Smooth muscle cell (in vitro differentiated cells): ENCODE data around the gene CHKB. TPM values are rescaled to one million over a fixed set of nuclear protein-coding genes. Genes with fewer than 3 reads are reported as not detected.
"Not testable (repeated sequence)": the region's sequence is repeated elsewhere in the genome, so short reads cannot be mapped to it uniquely, and the experiment has no call there.

Source experiments
- DNase-seq: peaks from one replicate; lab custom pipeline; 2025; ENCODE audit not compliant: unreplicated experiment; lab: John Stamatoyannopoulos, UW
- H2AFZ ChIP-seq: fragments of 200-600 bp; sonication (generic); 2 replicates; pipeline ENCODE4 v1.6.0; 2016; ENCODE audit warnings: antibody characterized with exemption, low read depth, mild to moderate bottlenecking
- H3F3A ChIP-seq: fragments of 200-600 bp; sonication (generic); 2 replicates; pipeline ENCODE4 v1.6.0; 2017; ENCODE audit warnings: antibody characterized with exemption, low read depth
- H3K27ac ChIP-seq: fragments of 200-600 bp; sonication (generic); 2 replicates; pipeline ENCODE4 v1.5.1; 2016; ENCODE audit warnings: low read depth, mild to moderate bottlenecking
- H3K27me3 ChIP-seq: fragments of 200-600 bp; sonication (generic); 2 replicates; pipeline ENCODE4 v1.6.1; 2016; ENCODE audit warnings: low read depth, mild to moderate bottlenecking
- H3K36me3 ChIP-seq: fragments of 200-600 bp; sonication (generic); 2 replicates; pipeline ENCODE4 v1.5.1; 2016; ENCODE audit warnings: low read depth
- H3K4me1 ChIP-seq: fragments of 200-600 bp; sonication (generic); 2 replicates; pipeline ENCODE4 v1.5.1; 2016; ENCODE audit warnings: low read depth
- H3K4me2 ChIP-seq: fragments of 200-600 bp; sonication (generic); 2 replicates; pipeline ENCODE4 v1.6.0; 2016; ENCODE audit warnings: mild to moderate bottlenecking
- H3K4me3 ChIP-seq: fragments of 200-600 bp; sonication (generic); 2 replicates; pipeline ENCODE4 v1.5.1; 2016; ENCODE audit warnings: mild to moderate bottlenecking
- H3K79me2 ChIP-seq: fragments of 200-600 bp; sonication (generic); 2 replicates; pipeline ENCODE4 v1.6.0; 2016; ENCODE audit warnings: low read depth, mild to moderate bottlenecking
- H3K9ac ChIP-seq: fragments of 200-600 bp; sonication (generic); 2 replicates; pipeline ENCODE4 v1.6.0; 2016; ENCODE audit warnings: low read depth
- H3K9me3 ChIP-seq: fragments of 200-600 bp; sonication (generic); replicated peaks from 2 replicates; pipeline ENCODE4 v1.5.1; 2016; ENCODE audit warnings: low read depth
- H4K20me1 ChIP-seq: fragments of 200-600 bp; sonication (generic); 2 replicates; pipeline ENCODE4 v1.6.0; 2016; ENCODE audit warnings: low read depth
- CTCF ChIP-seq: fragments of 200-600 bp; sonication (generic); IDR thresholded peaks from 2 replicates; pipeline ENCODE4 v1.5.1; 2017; ENCODE audit warnings: borderline replicate concordance, mild to moderate bottlenecking, antibody characterized with exemption; ENCODE audit not compliant: insufficient read depth, poor library complexity, severe bottlenecking
- WGBS: methylation state at CpG from one replicate; pipeline ENCODE4 v1.1.7; 2016; ENCODE audit warnings: low lambda C conversion rate; 5-methylcytosine and 5-hydroxymethylcytosine counted together
- polyA plus RNA-seq: library from polyadenylated mRNA; unstranded; fragments of >200 nt; fragmentation: Nextera tagmentation; extraction: Ambion mirVana; gene quantifications from 2 replicates; pipeline ENCODE4 v1.2.1, GENCODE V29; 2016
- total RNA-seq: library from RNA; depleted of rRNA; stranded (reverse); fragments of >200 nt; gene quantifications from 2 replicates; pipeline ENCODE4 v1.2.3, GENCODE V29; 2014

CHKB gene
- total and polyA plus RNA-seq, 2 experiments from 2014 or later: 35.2 to 62.8 TPM

GRCh38 chr22:50610041-50610451 is 27.4 kb upstream of the CHKB start:
- H3K9ac ChIP-seq: no peak overlapping the region
- H3K27me3 ChIP-seq: peaks cover 24% of the 10 kb centered on the region
- DNase-seq: no peak
- H3K4me1 ChIP-seq: no peaks in the 10 kb centered on the region
- H3K4me3 ChIP-seq: no peak overlapping the region
- no peaks in the 10 kb centered on the region for H3F3A ChIP-seq
- H3K36me3 ChIP-seq: no peaks in the 10 kb centered on the region
- no peak overlapping the region for H2AFZ ChIP-seq
- no peak overlapping the region for H3K4me2 ChIP-seq
- no peaks in the 10 kb centered on the region for H3K9me3 ChIP-seq
- H3K79me2 ChIP-seq: no peaks in the 10 kb centered on the region
- 89% methylated on average over 11 of the region's 11 CpGs for WGBS
- no peak for TF ChIP-seq CTCF
- no peak overlapping the region for H3K27ac ChIP-seq
- no peaks in the 10 kb centered on the region for H4K20me1 ChIP-seq

DNA sequence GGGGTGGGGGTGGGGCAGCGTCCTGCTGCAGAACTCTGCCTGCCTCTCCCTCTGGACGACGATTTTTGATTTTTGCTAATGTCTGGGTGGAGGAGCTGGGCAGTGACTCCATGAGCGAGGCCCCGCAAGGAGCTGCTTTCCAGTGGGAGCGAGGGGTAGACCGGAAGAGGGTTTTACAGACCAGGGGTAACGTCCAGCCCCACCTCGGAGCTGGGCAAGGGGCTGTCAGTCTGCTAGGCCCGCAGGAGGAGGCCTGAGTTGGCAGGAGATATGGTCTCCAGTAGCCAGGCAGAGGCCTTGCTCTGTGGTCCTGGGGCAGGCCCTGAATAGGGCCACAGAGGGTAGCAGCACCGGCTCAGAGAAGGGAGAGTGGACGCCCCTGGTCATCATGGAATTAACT is 26.9 kb upstream of the CHKB start:
- Histone ChIP-seq H3F3A (no peaks in the 10 kb centered on the region), H3K36me3 (no peaks in the 10 kb centered on the region), H3K9me3 (no peaks in the 10 kb centered on the region), H3K27ac (no peak overlapping the region), H3K4me3 (no peak overlapping the region), H3K4me2 (no peak overlapping the region), H3K27me3 (peaks cover 28% of the 10 kb centered on the region), H2AFZ (no peak overlapping the region), H3K79me2 (no peaks in the 10 kb centered on the region), H3K4me1 (no peaks in the 10 kb centered on the region), H4K20me1 (no peaks in the 10 kb centered on the region), H3K9ac (no peak overlapping the region)
- TF ChIP-seq CTCF: no peak
- WGBS: 84% methylated on average over 11 of the region's 12 CpGs
- DNase-seq: no peak

DNA sequence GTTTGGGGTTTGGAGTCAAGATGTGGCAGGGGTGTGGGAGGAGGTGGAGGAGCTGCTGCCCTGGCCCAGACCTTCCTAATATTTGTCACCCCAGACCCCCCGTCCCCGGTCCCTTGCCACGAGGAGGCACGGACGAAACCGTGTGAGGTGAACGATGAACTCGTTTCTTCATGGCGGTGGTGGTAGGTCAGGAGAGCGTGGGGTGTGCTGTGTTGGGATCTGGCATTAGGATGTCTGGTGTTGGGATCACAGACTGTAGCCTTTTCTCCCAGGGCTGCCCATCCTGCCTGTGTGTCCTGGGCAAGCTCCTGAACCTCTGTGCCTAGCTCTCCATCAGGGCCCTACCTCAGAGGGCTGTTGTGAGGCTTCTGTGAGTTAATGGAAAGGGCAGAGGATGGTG is 26.3 kb upstream of the CHKB start:
- H3K27me3 ChIP-seq: peaks cover 31% of the 10 kb centered on the region

GRCh38 chr22:50608058-50608840 is 25.6 kb upstream of the CHKB start:
- H3K27ac ChIP-seq, H2AFZ ChIP-seq, H3K36me3 ChIP-seq, H3K4me2 ChIP-seq, H3K4me3 ChIP-seq, H3K9ac ChIP-seq, DNase-seq, H3F3A ChIP-seq, H4K20me1 ChIP-seq, H3K9me3 ChIP-seq, H3K79me2 ChIP-seq, H3K4me1 ChIP-seq: not testable (repeated sequence)
- 86% methylated on average over 19 of the region's 39 CpGs for WGBS
- H3K27me3 ChIP-seq: peaks cover 39% of the 10 kb centered on the region

More for the DNA sequence above, 26.3 kb upstream of the CHKB start:
- no peak overlapping the region for H3K9ac ChIP-seq
- H3K27ac ChIP-seq: no peak overlapping the region
- H3K4me3 ChIP-seq: no peak overlapping the region
- no peak for DNase-seq
- H3F3A ChIP-seq: no peaks in the 10 kb centered on the region
- H3K4me2 ChIP-seq: no peak overlapping the region
- H2AFZ ChIP-seq: no peak overlapping the region
- WGBS: 88% methylated on average over 10 of the region's 10 CpGs
- TF ChIP-seq CTCF: no peak
- H4K20me1 ChIP-seq: no peaks in the 10 kb centered on the region
- H3K79me2 ChIP-seq: no peaks in the 10 kb centered on the region
- H3K4me1 ChIP-seq: no peaks in the 10 kb centered on the region
- H3K36me3 ChIP-seq: no peaks in the 10 kb centered on the region
- no peaks in the 10 kb centered on the region for H3K9me3 ChIP-seq
